ENCODE results near the gene S1PR2.
"Not testable (repeated sequence)": the region's sequence is repeated elsewhere in the genome, so short reads cannot be mapped to it uniquely, and the experiment has no call there.

S1PR2 gene

DNA sequence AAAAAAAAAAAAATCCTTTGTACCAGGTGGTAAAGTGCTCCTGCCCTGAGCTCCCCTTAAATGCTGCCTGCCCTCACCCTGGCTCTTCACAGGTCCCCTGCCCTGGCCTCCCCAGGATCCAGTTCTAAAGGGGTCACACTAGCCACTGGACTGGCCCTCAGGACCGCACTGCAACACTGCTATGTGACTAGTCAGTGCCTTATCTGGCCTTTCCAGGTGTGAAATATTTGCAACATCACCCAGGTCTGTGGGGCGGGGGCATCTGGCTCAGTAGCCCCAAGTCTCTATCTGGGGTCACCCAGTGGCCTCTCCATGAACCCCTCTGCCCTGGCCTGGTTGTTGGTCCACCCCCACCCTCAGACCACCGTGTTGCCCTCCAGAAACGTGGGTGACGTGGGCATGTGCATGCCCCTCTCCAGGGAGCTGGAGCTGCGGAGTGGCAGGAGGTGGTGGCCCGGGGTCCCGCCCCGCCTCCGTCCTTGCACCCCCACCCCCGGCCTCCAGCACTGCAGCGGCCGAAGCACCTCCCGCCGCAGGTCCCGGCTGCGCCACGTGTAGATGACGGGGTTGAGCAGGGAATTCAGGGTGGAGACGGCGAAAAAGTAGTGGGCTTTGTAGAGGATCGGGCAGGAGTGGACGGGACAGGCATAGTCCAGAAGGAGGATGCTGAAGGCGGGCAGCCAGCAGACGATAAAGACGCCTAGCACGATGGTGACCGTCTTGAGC is 7.5 kb downstream of the S1PR2 start:
- no peak for DNase-seq (ENCODE audit: low read depth)

DNA sequence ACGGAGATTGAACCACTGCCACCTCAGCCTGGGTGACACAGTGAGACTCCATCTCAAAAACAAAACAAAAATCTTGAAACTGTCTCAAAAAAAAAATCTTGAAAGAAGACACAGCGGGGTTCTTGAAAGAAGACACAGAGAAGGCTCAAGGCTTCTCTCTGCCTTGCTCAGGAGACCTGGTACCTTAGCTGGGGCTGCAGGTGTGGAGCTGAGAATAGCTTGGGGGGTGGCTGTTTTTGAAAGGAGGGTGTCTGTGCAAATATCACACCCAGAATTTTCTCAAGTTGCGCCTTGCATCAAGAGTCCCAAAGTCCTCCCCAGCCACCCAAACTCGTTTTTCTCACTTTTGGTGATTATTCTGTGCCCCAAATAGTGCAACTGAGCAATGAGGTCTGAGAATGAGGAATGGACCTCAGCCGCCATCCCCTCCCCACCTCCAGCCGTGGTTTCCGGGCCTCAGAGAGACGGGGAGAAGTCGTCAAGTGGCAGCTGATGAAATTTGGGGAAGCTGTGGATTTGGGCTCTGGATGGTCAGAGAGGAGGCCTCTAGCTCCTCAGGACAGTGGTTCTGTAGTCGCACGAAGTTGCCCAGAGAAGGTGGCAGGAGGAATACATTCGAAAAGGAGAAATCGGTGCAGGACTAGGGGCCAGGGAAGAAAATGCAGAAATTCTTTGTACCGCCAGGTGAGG is 8.8 kb downstream of the S1PR2 start:
- no peak for DNase-seq (ENCODE audit: low read depth)

DNA sequence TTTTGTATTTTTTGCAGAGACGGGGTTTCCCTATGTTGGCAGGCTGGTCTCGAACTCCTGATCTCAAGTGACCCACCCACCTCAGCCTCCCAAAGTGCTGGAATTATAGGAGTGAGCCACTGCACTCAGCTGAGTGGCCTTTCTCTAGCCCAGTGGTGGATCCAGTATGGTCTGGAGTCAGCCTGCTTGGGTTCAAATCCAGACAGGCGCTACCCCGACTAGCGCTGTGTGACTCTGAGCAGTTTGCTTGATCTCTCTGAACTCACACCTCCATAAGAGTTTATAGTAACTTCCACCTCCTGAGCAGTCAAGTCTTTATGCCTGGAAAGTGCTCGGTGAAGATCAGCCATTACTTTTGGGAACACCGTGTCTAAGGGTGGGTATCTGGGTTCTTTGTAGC is 10.4 kb downstream of the S1PR2 start:
- no peak for DNase-seq (ENCODE audit: low read depth)

DNA sequence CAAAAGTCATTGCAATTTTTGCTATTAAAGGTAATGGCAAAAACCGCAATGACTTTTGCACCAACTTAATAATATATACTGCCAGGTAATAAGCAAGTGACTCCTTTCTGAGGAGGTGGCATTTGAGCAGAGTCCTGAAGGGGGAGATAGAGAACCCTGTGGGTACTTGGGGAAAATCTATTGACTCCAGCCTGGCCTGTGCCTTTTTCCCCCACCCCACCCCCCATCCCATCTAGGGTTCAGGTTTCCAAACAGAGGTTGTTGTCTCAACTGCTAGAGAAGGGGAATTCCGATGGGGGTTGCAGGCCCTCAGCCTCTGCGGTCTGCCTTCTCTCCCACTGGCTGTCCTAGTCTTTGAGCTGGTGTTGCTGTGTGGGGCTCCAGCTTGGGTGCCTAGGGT is 11.5 kb downstream of the S1PR2 start:
- peak; percentile 78 for DNase-seq (ENCODE audit: low read depth)

DNA sequence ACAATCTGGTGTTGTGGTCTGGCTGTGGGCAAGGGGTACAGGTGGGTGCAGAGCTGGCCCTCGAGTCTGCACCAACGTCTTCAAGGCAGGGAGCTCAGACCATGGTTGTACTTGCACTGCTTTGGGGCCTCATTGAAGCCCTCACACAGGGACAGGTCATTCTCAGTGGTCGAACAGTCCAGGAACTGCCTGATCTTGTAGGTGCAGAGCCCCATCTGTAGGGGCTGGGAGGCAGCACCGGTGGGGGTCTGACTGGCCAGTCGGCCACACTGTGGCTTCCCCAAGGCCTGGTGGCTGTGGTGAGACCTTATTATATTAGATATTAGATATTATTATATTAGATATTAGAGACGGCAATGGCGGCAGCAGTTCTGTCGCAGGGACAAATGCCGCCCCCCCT is 14.0 kb downstream of the S1PR2 start:
- DNase-seq (ENCODE audit: low read depth), result no peak

DNA sequence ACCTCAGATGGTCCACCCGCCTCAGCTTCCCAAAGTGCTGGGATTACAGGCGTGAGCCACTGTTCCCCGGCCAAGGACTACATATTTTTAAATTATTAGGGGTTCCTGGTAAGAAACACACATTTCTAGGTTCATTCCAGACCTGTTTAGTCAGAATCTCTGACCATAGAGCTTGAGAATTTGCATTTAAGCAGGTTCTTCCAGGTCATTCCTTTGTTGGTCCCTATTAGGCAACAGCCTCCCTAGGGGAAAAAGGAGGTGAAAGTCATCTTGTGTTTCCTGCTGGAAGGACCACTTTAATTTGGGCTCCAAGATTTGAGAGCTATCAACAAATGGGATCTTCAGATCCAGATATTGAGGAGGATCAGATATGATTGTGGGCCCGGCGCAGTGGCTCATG is 16.3 kb downstream of the S1PR2 start:
- peak; percentile 65 for DNase-seq (ENCODE audit: low read depth)

DNA sequence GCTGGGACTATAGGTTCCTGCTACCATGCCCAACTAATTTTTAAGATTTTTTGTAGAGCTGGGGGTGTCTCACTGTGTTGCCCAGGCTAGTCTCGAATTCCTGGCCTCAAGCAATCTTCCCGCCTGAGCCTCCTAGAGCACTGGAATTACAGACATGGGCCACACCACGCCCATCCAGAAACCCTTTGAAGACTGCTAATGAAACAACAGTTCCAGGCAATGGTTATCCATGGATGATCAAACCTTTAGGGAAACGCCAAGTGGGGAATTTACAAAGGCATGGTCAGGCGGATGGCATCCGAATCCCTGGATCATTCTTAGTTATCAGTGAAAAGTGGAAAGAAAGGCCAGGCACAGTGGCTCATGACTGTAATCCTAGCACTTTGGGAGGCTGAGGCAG is 19.4 kb downstream of the S1PR2 start:
- no peak for DNase-seq (ENCODE audit: low read depth)

DNA sequence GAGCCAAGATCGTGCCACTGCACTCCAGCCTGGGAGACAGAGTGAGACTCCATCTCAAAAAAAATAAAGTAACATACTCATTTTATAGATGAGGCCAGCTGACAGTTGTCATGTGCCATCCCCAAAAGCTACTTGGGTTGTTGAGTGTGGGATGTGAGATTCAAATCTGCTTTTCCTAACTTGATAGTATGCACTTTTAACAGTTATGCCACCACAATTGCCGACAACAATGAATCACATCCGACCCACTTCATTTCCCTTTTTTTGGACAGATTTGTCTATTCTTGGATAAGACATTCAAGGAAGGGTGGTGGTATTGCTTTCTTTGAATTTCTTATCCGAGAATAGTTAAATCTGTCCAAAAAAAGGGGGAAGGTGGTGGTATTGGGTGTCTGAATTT is 20.1 kb downstream of the S1PR2 start:
- DNase-seq (ENCODE audit: low read depth), result no peak

DNA sequence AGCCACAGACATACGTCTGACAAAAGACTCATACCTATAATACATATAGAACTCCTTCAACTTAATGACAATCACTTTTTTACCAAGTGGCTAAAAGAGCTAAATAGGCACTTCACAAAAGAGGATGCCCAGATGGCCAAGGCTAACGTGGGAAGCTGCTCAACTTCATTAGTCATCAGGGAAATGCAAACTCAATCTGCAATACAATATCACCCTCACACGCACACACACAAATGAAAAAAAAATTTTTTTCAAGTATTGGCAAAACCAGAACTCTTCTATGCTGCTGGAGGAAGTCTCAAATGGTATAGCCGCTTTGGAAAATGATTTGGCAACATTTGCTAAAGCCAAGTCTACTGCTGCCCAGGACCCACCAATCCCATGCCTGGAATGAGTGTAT is 21.8 kb downstream of the S1PR2 start:
- DNase-seq (ENCODE audit: low read depth), result peak; percentile 51

DNA sequence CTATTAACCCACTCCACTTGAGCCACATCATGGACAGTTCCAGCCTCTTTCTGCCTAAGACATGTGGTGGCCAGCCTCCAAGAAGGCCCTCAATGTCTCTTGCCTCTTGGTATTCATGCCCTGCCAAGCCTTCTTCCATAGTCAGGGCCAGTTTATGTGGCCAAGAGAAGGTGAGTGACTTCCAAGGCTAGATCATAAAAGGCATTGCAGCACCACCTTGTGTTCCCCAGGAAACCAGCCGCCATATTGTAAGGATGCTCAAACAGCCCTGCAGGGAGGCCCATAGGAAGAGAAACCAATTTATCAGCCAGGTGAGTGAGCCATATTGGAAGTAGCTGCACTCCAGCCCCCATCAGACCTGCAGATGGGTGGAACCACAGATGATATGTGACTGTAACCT is 24.1 kb downstream of the S1PR2 start:
- no peak for DNase-seq (ENCODE audit: low read depth)

DNA sequence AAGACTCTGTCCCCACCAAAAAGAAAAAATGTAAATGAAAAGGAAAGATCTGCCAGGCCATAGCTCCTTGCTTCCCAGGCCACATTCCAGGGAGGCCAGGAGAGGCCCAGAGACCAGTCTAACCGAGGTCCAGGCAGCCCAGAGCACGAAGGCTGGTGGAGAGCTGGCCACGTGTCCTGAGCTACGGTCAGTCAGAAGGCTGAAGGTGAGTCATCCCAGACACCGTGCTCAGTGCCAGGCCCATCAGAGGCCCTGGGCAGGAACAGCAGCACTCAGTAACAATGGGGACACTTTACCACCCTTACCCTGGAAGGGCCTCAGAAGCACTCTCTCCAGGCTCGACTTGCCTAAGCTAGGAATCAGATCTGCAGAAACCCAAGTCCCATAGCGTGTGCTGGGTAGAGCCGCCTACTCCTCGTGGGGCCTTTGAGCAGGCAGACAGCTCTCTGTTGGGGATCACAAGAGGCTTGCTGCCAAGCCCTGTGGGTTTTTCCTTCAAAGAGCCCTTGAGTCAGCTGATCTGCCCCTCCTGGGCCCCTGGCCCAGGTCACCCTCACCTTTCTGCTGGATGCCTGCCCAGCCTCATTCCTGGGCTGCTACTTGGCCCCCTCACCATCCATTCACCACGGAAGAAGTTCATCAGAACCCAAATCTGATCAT is 24.8 kb downstream of the S1PR2 start:
- peak; percentile 74 for DNase-seq (ENCODE audit: low read depth)

DNA sequence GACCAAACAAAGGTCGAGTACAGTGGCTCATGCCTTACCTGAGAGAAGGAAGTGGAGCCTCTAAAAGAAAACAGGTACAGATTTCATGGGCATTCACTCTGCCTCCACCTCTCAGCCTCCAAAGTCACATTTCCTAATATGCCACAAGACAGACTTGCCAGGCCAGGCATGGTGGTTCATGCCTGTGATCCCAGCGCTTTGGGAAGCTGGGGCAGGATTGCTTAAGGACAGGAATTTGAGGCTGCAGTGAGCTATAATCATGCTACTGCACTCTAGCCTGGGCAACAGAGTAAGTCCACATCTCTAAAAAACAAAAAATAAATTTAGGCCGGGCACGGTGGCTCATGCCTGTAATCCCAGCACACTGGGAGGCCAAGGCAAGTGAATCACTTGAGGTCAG is 25.5 kb downstream of the S1PR2 start:
- DNase-seq (ENCODE audit: low read depth), result no peak

DNA sequence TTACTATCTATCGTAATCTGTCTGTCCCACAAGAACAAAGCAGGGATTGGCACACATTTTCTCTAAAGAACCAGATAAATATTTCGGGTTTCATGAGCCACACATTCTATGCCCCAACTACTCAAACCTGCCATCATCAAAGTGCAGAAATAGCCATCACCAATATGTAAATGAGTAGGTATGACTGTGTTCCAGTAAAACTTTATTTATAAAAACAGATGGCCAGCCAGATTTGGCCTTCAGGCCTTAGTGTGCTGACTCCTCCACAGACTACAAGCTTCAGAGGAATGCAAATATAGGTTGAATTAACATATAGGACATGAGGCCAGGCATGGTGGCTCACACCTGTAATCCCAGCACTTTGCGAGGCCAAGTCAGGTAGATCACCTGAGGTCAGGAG is 27.4 kb downstream of the S1PR2 start:
- no peak for DNase-seq (ENCODE audit: low read depth)

DNA sequence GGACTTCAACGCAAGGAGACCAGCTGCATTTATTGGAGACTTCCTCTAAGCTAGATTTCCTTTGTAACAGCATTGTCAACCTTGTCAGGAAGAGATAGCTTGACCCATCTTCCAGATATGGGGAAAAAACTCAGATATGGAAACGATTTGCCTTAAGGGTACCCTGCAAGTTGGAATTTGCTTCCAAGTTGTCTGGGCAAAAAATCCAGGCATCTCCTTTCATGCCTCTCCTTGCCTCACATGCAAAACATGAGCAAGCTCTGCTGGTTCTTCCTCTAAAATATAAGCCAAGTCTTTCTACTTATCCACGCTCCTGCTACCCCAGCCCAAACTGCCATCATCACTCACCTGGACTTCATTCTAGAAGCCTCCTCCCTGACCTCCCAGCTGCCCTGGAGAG is 30.0 kb downstream of the S1PR2 start:
- DNase-seq (ENCODE audit: low read depth), result no peak

DNA sequence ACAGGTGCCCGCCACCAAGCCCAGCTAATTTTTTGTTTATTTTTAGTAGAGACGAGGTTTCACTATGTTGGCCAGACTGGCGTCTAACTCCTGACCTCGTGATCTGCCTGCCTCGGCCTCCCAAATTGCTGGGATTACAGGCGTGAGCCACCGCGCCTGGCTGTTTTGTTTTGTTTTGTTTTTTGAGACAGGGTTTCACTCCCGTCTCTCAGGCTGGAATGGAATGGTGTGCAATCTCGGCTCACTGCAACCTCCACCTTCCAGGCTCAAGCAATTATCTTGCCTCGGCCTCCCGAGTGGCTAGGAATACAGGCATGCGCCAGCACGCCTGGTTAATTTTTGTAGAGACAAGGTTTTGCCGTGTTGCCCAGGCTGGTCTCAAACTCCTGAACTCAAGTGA is 31.0 kb downstream of the S1PR2 start:
- DNase-seq (ENCODE audit: low read depth), result not testable (repeated sequence)

DNA sequence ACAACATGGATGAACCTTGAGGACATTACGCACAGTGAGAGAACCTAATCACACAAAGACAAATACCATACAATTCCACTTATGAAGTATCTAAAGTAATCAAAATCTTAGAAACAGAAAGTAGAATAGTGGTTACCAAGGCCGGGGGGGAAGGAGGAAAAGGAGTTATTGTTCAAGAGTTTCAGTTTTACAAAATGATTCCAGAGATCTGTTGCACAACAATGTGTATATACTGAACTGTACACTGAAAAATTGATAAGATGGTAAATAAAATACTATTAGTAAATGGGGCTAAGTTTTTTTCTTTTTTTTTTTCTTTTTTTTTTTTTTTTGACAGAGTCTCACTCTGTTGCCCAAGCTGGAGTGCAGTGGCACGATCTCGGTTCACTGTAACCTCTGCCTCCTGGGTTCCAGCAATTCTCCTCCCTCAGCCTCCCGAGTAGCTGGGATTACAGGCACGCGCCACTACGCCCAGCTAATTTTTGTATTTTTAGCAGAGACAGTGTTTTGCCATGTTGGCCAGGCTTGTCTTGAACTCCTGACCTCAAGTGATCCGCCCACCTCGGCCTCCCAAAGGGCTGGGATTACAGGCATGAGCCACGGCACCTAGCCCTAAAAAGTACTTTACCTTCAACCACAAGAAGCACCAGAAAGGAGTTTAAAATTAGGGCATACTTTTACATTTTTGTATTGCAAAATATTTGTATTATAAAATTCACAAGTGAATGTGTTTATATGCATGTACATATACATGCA is 32.1 kb downstream of the S1PR2 start:
- not testable (repeated sequence) for DNase-seq (ENCODE audit: low read depth)

DNA sequence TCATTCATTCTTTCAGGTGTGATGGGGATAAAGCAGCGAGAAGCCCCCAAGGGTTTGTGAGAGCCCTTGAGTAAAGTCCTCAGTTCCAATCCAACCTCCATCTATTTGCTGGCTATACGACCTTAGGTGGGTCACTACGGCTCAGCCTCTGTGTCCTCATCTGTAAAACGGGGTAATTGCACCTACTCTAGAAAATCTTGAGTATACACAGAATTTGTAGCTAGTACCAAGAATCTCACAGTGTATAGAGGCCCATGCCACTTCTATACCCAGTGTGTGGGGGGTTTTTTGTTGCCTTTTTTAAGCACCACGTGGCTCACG is 36.0 kb downstream of the S1PR2 start:
- DNase-seq (ENCODE audit: low read depth), result no peak

DNA sequence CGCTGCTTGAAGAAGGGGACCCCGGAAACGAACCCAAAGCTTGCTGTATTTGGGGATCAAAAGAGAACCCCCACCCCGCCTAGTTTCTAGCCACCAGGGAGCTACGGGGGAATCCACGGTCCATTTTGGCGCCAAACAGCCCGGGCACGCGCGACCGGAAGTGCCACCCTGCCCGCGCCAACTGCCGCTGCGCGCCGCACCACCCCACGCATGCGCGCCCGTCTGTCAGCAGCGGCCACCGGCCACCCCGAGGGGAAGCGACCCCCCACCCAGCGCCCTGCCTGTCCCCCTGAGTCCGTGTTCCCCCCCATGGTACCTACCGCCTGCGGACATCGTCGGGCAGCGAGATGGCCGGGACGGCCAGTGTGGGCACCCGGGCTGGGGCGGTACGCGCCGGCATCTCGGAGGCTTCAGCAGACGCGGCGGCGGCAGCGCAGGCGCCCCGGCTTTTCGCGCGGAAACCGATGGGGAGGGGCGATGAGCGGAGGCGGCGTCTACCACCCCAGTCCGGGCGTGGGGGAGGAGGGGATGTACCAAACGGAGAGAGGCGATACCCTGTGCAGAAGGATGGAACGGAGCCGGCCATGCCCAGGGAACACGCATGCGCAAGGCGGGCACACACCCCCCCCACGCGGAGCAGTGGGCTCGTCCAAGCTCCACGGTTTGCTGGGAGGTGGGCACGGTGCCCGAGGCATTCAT is 36.5 kb downstream of the S1PR2 start, which contains the start of gene DNMT1:
Gene DNMT1 (minus strand): TSS at position 454 of the 699 bp plus-strand sequence. CDS start 54 bp downstream, at position 400.
- peak; percentile 97 for DNase-seq (ENCODE audit: low read depth)

DNA sequence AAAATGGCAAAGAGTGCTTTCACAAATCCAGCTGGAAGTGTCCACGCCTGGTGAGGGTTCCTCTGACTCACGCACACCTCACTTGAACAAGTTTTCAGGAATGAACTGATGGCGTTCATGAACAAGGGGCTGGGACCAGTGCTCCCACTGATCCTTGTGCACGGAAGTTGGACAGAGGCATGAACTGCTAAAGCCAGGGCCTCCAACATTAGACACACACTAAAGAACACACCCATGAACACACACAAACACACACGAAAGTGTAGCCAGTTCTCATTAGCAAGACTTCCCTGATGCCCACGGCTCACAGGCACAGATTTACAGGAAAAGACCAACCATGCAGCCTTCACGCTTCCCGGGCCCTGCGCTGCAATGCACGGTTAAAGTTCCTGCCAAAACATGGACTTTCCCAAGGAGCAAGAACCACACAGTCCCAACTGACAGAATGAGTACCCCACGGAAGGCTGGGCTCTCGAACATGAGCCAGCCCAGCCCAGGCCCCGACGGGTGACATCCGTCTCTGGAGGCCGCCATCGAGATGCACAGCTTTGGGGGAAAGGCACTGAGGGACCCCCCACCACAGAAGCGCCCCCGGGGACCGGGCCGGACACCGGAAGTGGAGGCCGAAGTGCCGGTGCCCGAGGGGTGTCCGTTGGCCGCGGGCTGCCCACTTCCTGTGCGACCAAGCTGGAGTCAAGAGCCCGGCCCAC is 37.2 kb downstream of the S1PR2 start:
- peak; percentile 52 for DNase-seq (ENCODE audit: low read depth)

DNA sequence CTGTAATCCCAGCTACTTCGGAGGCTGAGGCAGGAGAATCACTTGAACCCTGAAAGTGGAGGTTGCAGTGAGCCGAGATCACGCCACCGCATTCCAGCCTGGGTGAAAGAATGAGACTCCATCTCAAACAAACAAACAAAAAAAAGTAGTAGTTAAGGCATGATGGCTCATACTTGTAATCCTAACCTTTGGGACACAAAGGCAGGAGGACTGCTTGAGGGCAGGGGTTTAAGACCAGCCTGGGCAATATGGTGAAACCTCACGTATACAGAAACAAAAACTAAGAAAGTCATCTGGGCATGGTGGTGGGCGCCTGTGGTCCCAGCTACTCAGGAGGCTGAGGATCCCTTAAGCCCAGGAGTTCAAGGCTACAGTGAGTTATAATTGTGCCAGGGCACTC is 38.2 kb downstream of the S1PR2 start:
- DNase-seq (ENCODE audit: low read depth), result no peak

DNA sequence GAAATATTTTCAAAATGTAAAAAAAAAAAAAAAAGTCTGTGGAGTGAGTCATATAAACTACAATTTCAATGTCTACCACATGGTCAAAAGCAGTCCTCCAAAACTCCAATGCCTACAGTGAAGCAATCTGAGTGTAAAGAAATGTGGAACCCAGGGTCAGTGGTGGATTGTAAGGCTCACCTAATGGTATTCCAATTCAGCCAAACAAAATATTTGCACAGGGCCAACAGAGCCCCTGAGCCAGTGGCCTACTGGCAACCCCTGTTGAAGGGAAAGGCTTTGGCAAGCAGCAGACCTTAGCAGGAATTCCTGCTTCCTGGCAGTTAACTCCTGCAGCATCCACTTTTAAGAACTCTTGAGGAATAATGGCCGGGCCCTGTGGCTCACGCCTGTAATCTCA is 39.8 kb downstream of the S1PR2 start:
- DNase-seq (ENCODE audit: low read depth), result peak; percentile 77
